GM23338 (cell line): ENCODE data around the gene MLLT1. TPM values are rescaled to one million over a fixed set of nuclear protein-coding genes. Genes with fewer than 3 reads are reported as not detected.

Experiments
- ATAC-seq: fragments of 200-7000 bp; cut with Tn5 transposase; 3 replicates; pipeline ENCODE4 v1.9.1; 2020
- DNase-seq: peaks from one replicate; pipeline ENCODE4 v3.0.0-alpha.2; 2015; ENCODE audit warnings: low spot score
- H2AFZ ChIP-seq: fragments of 200-600 bp; sonication (generic); 2 replicates; pipeline ENCODE4 v1.8.0; 2016; ENCODE audit warnings: antibody characterized with exemption, mild to moderate bottlenecking, moderate library complexity
- H3F3A ChIP-seq: fragments of 200-600 bp; sonication (generic); replicated peaks from 2 replicates; pipeline ENCODE4 v1.8.0; 2017; ENCODE audit warnings: antibody characterized with exemption, mixed run types, low read depth
- H3K27ac ChIP-seq: fragments of 200-600 bp; sonication (generic); 2 replicates; pipeline ENCODE4 v1.6.1; 2016; ENCODE audit warnings: low read depth
- H3K27me3 ChIP-seq: fragments of 200-600 bp; sonication (generic); 2 replicates; pipeline ENCODE4 v1.8.0; 2016; ENCODE audit warnings: mild to moderate bottlenecking, mixed run types, moderate library complexity; ENCODE audit not compliant: insufficient read depth
- H3K36me3 ChIP-seq: fragments of 200-600 bp; sonication (generic); 2 replicates; pipeline ENCODE4 v1.8.0; 2016; ENCODE audit warnings: mild to moderate bottlenecking; ENCODE audit not compliant: insufficient read depth
- H3K4me1 ChIP-seq: fragments of 200-600 bp; sonication (generic); 2 replicates; pipeline ENCODE4 v1.8.0; 2016; ENCODE audit warnings: mild to moderate bottlenecking, moderate library complexity; ENCODE audit not compliant: insufficient read depth
- H3K4me2 ChIP-seq: fragments of 200-600 bp; sonication (generic); 2 replicates; pipeline ENCODE4 v1.7.1; 2017; ENCODE audit warnings: mixed run types
- H3K4me3 ChIP-seq: fragments of 200-600 bp; sonication (generic); 2 replicates; pipeline ENCODE4 v1.6.1; 2016; ENCODE audit warnings: mixed run types
- H3K79me2 ChIP-seq: fragments of 200-600 bp; sonication (generic); replicated peaks from 2 replicates; pipeline ENCODE4 v1.8.0; 2017; ENCODE audit warnings: mild to moderate bottlenecking; ENCODE audit not compliant: insufficient read depth
- H3K9me2 ChIP-seq: fragments of 200-600 bp; sonication (generic); 2 replicates; pipeline ENCODE4 v1.8.0; 2017; ENCODE audit not compliant: insufficient read depth
- H4K20me1 ChIP-seq: fragments of 200-600 bp; sonication (generic); replicated peaks from 2 replicates; pipeline ENCODE4 v1.8.0; 2017; ENCODE audit warnings: mild to moderate bottlenecking; ENCODE audit not compliant: insufficient read depth
- H3K27ac Mint-ChIP-seq: 2 replicates; pipeline ENCODE4 v1.8.0; 2020; ENCODE audit warnings: inconsistent platforms, mild to moderate bottlenecking, moderate library complexity, mixed read lengths
- H3K27me3 Mint-ChIP-seq: 3 replicates; pipeline ENCODE4 v1.8.0; 2022; ENCODE audit warnings: low read depth, mild to moderate bottlenecking, moderate library complexity, mixed read lengths, inconsistent platforms; ENCODE audit not compliant: insufficient read depth, poor library complexity
- H3K36me3 Mint-ChIP-seq: 3 replicates; pipeline ENCODE4 v1.8.0; 2021; ENCODE audit warnings: low read depth, mild to moderate bottlenecking, inconsistent platforms, moderate library complexity, mixed read lengths
- H3K4me1 Mint-ChIP-seq: 3 replicates; pipeline ENCODE4 v1.8.0; 2020; ENCODE audit warnings: mild to moderate bottlenecking, inconsistent platforms, mixed read lengths
- H3K4me3 Mint-ChIP-seq: 3 replicates; pipeline ENCODE4 v1.8.0; 2021; ENCODE audit warnings: moderate library complexity, mild to moderate bottlenecking, inconsistent platforms, mixed read lengths
- H3K9me3 Mint-ChIP-seq: 3 replicates; pipeline ENCODE4 v1.8.0; 2020; ENCODE audit warnings: moderate library complexity, mild to moderate bottlenecking, inconsistent platforms, mixed read lengths
- EZH2 ChIP-seq: fragments of 200-600 bp; sonication (generic); IDR thresholded peaks from one replicate; pipeline ENCODE4 v1.8.0; 2017; ENCODE audit warnings: antibody characterized with exemption, mild to moderate bottlenecking, low read depth; ENCODE audit not compliant: unreplicated experiment
- EZH2phosphoT487 ChIP-seq: fragments of 200-600 bp; sonication (generic); IDR thresholded peaks from one replicate; pipeline ENCODE4 v1.8.1; 2018; ENCODE audit warnings: antibody characterized with exemption; ENCODE audit not compliant: unreplicated experiment
- JUNB ChIP-seq: IDR thresholded peaks from one replicate; pipeline ENCODE4 v1.6.1; 2016; ENCODE audit warnings: antibody characterized with exemption; ENCODE audit not compliant: unreplicated experiment
- POLR2AphosphoS5 ChIP-seq: IDR thresholded peaks from 2 replicates; pipeline ENCODE4 v1.6.1; 2016; ENCODE audit warnings: antibody characterized with exemption, low read depth
- STAT1 ChIP-seq: IDR thresholded peaks from one replicate; pipeline ENCODE4 v1.6.1; 2016; ENCODE audit warnings: antibody characterized with exemption; ENCODE audit not compliant: unreplicated experiment
- ZNF114 ChIP-seq: fragments of 250-450 bp; sonication (Bioruptor Pico); IDR thresholded peaks from 2 replicates; pipeline ENCODE4 v1.5.0; 2020; ENCODE audit warnings: mild to moderate bottlenecking, moderate library complexity
- polyA plus RNA-seq: library from polyadenylated mRNA; unstranded; fragments of >200 nt; fragmentation: Nextera tagmentation; extraction: Ambion mirVana; gene quantifications from 2 replicates; pipeline ENCODE4 v1.2.1, GENCODE V29; 2016
- total RNA-seq: library from RNA; depleted of rRNA; stranded (reverse); fragments of >200 nt; shearing (Covaris generic); gene quantifications from 2 replicates; pipeline ENCODE4 v1.2.3, GENCODE V29; 2014
- TF ChIP-seq, protein P1 (sequence below): IDR thresholded peaks from one replicate; pipeline ENCODE4 v1.6.1; 2018; ENCODE audit warnings: antibody characterized with exemption; ENCODE audit not compliant: unreplicated experiment
- TF ChIP-seq, protein P2 (sequence below): IDR thresholded peaks from 2 replicates; pipeline ENCODE4 v1.6.1; 2016; ENCODE audit warnings: antibody characterized with exemption
- TF ChIP-seq, protein P3 (sequence below), 2 experiments: fragments of 200-600 bp in 1 of 2; sonication (generic) in 1 of 2; conservative IDR thresholded peaks; 2 replicates each; pipeline versions ENCODE4 v1.5.1 to v1.6.1; 2016 to 2017; ENCODE audit warnings: antibody characterized with exemption in 2 of 2, low read depth in 2 of 2, mild to moderate bottlenecking in 2 of 2, moderate library complexity in 1 of 2

MLLT1 gene
- total and polyA plus RNA-seq, 2 experiments from 2014 or later = 17.8 to 23.4 TPM

DNA sequence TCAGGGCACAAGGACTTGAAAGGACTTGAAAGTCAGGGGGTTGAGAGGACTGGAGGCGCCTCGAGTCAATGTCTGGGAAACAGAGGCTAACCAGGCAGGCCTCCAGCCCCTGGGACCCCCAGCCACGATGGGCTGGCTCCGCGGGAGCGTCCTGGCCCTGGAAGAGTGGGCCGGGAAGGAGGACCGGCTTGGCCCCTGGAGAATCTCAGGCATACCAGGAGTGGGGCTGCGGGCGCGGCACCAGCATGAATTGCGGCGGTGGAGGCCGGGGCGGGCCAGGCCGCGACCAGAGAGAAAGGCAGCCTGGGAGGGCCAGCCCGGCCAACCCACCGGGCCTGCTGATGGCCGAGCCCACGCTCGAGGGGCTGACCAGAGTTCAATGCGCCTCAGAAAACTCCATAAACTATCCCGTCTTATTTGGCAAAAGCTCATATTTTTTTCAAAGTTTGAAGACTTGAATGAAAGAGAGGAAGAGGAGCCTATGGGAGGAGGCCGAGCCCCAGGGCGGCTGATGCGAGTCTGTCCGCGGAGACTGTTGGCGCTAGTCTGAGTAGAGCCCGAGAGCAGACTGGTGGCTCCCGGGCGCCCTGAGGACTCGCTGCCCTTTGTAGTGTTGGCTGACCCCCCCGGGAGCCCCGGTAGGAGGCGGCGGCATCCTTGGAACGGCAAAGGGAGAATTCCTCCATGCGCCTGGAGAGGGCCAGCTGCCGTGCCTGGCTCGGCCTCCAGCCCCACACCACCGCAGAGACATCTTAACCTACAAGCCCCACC, 68.0 kb downstream of the MLLT1 start:
- no peaks in the 10 kb centered on the region for H3K27me3 ChIP-seq
- DNase-seq (no peak), ATAC-seq (no peak)
- Mint-ChIP-seq H3K36me3 (peaks cover 8% of the 10 kb centered on the region; the same call in 2 of the 3 replicates), H3K9me3 (no peaks in the 10 kb centered on the region), H3K27ac (no peak overlapping the region), H3K4me3 (no peak overlapping the region), H3K27me3 (peaks cover 7% of the 10 kb centered on the region), H3K4me1 (peaks cover 3% of the 10 kb centered on the region)
- H3K27ac ChIP-seq = no peak overlapping the region
- H3K4me1 ChIP-seq = no peaks in the 10 kb centered on the region
- TF ChIP-seq, protein P1, sequence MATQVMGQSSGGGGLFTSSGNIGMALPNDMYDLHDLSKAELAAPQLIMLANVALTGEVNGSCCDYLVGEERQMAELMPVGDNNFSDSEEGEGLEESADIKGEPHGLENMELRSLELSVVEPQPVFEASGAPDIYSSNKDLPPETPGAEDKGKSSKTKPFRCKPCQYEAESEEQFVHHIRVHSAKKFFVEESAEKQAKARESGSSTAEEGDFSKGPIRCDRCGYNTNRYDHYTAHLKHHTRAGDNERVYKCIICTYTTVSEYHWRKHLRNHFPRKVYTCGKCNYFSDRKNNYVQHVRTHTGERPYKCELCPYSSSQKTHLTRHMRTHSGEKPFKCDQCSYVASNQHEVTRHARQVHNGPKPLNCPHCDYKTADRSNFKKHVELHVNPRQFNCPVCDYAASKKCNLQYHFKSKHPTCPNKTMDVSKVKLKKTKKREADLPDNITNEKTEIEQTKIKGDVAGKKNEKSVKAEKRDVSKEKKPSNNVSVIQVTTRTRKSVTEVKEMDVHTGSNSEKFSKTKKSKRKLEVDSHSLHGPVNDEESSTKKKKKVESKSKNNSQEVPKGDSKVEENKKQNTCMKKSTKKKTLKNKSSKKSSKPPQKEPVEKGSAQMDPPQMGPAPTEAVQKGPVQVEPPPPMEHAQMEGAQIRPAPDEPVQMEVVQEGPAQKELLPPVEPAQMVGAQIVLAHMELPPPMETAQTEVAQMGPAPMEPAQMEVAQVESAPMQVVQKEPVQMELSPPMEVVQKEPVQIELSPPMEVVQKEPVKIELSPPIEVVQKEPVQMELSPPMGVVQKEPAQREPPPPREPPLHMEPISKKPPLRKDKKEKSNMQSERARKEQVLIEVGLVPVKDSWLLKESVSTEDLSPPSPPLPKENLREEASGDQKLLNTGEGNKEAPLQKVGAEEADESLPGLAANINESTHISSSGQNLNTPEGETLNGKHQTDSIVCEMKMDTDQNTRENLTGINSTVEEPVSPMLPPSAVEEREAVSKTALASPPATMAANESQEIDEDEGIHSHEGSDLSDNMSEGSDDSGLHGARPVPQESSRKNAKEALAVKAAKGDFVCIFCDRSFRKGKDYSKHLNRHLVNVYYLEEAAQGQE = no peak
- TF ChIP-seq JUNB = no peak
- no peak for TF ChIP-seq STAT1
- TF ChIP-seq, protein P2, sequence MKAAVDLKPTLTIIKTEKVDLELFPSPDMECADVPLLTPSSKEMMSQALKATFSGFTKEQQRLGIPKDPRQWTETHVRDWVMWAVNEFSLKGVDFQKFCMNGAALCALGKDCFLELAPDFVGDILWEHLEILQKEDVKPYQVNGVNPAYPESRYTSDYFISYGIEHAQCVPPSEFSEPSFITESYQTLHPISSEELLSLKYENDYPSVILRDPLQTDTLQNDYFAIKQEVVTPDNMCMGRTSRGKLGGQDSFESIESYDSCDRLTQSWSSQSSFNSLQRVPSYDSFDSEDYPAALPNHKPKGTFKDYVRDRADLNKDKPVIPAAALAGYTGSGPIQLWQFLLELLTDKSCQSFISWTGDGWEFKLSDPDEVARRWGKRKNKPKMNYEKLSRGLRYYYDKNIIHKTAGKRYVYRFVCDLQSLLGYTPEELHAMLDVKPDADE = no peak
- TF ChIP-seq ZNF114 (CRISPR knock-in tag) = no peak
- no peak for TF ChIP-seq POLR2AphosphoS5
- no peak for TF ChIP-seq EZH2phosphoT487
- no peak for TF ChIP-seq EZH2
- TF ChIP-seq, protein P3, sequence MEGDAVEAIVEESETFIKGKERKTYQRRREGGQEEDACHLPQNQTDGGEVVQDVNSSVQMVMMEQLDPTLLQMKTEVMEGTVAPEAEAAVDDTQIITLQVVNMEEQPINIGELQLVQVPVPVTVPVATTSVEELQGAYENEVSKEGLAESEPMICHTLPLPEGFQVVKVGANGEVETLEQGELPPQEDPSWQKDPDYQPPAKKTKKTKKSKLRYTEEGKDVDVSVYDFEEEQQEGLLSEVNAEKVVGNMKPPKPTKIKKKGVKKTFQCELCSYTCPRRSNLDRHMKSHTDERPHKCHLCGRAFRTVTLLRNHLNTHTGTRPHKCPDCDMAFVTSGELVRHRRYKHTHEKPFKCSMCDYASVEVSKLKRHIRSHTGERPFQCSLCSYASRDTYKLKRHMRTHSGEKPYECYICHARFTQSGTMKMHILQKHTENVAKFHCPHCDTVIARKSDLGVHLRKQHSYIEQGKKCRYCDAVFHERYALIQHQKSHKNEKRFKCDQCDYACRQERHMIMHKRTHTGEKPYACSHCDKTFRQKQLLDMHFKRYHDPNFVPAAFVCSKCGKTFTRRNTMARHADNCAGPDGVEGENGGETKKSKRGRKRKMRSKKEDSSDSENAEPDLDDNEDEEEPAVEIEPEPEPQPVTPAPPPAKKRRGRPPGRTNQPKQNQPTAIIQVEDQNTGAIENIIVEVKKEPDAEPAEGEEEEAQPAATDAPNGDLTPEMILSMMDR (conservative IDR thresholded peaks at IDR 0.05; ENCODE audit: low read depth in 2 of 2) = no peak
- H3K4me3 ChIP-seq = no peak overlapping the region
- H3K36me3 ChIP-seq = no peaks in the 10 kb centered on the region
- H4K20me1 ChIP-seq = no peaks in the 10 kb centered on the region
- 0 out of 2 replicates have a peak, but pooled peaks cover 3% of the 10 kb centered on the region for H3K9me2 ChIP-seq
- H3K4me2 ChIP-seq = no peak overlapping the region
- H2AFZ ChIP-seq = no peak overlapping the region
- H3F3A ChIP-seq = no peaks in the 10 kb centered on the region
- no peaks in the 10 kb centered on the region for H3K79me2 ChIP-seq
